Vagina (tissue), 2 donors: Measurements from ENCODE around the gene MAGED1.

Experiments
- POLR2A ChIP-seq, 2 donors: fragments of 450-650 bp; IDR thresholded peaks; one replicate each; pipeline ENCODE4 v1.6.1; 2017; ENCODE audit warnings: antibody characterized with exemption in 2 of 2, mild to moderate bottlenecking in 2 of 2, moderate library complexity in 2 of 2
- POLR2AphosphoS5 ChIP-seq, 2 donors: sonication (generic); formaldehyde crosslinking; IDR thresholded peaks; one replicate each; pipeline ENCODE4 v1.9.0; 2017; ENCODE audit warnings: antibody characterized with exemption in 2 of 2, mild to moderate bottlenecking in 2 of 2, low read depth in 1 of 2; ENCODE audit not compliant: insufficient read depth in 1 of 2
- TF ChIP-seq, protein P1 (sequence below), 3 experiments: fragments of 450-650 bp in 2 of 3; fragments of 200-600 bp in 1 of 3; sonication (generic) in 1 of 3; IDR thresholded peaks; one replicate each; pipeline ENCODE4 v1.5.1; 2017 to 2019; ENCODE audit warnings: antibody characterized with exemption in 3 of 3, mild to moderate bottlenecking in 2 of 3, moderate library complexity in 2 of 3

DNA sequence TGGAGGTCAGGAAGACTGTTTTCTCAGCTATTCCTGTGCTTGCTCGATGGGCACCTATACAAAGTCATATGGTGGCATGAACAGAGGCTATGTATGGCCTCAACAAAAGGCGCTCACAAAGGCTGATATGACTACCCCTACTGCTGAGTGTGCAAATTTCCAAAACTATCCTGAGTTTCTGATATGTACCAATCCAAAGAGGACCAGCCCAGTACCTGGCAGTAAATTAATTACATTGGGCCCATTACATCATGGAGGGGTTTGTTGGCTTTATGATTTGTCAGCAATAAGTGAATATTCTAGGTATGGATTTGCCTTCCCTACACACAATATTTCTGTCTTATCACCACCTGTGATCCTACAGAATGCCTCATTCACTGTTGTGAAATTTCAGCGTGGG, 12.3 kb downstream of the MAGED1 start:
- no peak for TF ChIP-seq POLR2AphosphoS5 (IDR thresholded peaks at IDR 0.05; ENCODE audit: insufficient read depth in 1 of 2, low read depth in 1 of 2)
- TF ChIP-seq, protein P1, sequence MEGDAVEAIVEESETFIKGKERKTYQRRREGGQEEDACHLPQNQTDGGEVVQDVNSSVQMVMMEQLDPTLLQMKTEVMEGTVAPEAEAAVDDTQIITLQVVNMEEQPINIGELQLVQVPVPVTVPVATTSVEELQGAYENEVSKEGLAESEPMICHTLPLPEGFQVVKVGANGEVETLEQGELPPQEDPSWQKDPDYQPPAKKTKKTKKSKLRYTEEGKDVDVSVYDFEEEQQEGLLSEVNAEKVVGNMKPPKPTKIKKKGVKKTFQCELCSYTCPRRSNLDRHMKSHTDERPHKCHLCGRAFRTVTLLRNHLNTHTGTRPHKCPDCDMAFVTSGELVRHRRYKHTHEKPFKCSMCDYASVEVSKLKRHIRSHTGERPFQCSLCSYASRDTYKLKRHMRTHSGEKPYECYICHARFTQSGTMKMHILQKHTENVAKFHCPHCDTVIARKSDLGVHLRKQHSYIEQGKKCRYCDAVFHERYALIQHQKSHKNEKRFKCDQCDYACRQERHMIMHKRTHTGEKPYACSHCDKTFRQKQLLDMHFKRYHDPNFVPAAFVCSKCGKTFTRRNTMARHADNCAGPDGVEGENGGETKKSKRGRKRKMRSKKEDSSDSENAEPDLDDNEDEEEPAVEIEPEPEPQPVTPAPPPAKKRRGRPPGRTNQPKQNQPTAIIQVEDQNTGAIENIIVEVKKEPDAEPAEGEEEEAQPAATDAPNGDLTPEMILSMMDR (IDR thresholded peaks at IDR 0.05): no peak
- TF ChIP-seq POLR2A (IDR thresholded peaks at IDR 0.05): no peak
